HCEC 1CT (cell line): Measurements from ENCODE around the gene LGR4.

Experiments used
- DNase-seq: peaks from one replicate; pipeline ENCODE4 v3.0.0-alpha.2; 2017

LGR4 gene

DNA sequence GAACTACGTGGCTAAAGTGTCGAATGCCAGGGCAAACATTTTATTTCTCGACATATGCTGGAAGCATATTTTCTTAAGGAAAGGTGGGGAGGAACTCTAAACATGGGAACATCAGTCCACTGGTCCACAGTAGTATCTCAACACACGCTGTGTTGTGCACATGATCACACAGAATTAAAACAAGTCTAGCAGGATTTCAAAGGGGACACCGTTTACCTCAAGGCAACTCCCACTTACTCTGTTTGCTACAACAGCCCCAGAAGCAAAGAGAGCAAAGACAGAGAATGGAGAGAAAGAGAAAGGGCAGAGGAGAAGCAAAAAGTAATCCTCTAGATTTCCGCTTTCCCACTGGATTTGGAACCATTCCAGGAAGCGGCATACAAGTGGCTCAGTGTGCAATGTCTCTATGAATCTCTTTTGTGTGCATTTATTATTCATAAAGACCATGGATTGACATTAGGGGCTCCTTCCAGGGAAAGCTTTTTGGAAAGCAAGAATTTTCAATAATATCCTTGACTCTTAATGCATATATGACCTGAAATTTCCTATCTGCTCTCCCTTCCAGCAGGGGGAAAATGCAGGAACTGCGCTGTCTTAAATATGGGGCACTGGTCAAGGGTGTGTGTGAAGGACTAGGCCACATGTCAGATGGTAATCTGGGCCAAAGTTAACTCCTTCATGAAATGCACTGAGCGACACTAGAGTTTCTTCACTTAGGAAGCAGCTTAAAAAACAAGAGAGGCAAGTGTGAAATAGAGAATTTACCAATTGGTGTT, 74.8 kb downstream of the LGR4 start:
- DNase-seq, result no peak

- no peak for DNase-seq
These were observed 76.2 kb downstream of the LGR4 start for GRCh38 chr11:27396259-27396839.

- peak; percentile 39 for DNase-seq
These were observed 76.9 kb downstream of the LGR4 start for GRCh38 chr11:27395556-27396258.

GRCh38 chr11:27394781-27395228, 77.8 kb downstream of the LGR4 start:
- DNase-seq, result no peak

- peak; percentile 68 for DNase-seq
These were observed 80.1 kb downstream of the LGR4 start for GRCh38 chr11:27392278-27393114.

DNA sequence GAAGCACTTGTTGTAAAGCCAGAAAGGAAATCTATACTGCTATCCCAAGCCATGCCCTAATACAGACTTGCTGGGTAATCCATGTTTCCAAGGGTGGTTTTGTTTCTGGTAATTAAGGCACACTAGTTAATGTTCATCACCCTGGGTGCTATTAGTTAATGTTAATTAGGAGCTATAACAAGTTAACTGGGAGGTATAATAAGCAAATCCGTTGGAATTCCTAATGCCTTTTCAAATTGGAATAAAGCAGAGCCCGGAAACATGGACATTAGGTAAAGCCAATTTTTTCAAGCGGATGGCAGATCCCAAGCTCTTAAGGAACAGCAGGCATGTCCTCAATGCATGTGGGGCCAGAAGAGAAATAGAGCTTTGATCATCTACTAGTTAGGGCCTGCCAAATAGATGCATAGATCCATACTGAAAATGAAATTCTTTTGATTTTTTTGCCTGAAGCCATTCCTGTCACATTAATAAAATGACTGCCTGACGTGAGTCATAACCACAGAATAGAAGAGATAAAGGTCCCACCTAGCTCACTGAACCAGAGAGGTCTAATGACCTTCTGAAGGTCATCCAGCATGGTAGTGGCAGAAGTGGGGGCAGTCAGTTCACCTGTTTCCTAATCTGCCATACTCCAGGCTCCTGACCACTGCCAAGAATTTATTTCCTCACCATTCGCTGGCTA, 81.1 kb downstream of the LGR4 start:
- DNase-seq, result no peak

DNA sequence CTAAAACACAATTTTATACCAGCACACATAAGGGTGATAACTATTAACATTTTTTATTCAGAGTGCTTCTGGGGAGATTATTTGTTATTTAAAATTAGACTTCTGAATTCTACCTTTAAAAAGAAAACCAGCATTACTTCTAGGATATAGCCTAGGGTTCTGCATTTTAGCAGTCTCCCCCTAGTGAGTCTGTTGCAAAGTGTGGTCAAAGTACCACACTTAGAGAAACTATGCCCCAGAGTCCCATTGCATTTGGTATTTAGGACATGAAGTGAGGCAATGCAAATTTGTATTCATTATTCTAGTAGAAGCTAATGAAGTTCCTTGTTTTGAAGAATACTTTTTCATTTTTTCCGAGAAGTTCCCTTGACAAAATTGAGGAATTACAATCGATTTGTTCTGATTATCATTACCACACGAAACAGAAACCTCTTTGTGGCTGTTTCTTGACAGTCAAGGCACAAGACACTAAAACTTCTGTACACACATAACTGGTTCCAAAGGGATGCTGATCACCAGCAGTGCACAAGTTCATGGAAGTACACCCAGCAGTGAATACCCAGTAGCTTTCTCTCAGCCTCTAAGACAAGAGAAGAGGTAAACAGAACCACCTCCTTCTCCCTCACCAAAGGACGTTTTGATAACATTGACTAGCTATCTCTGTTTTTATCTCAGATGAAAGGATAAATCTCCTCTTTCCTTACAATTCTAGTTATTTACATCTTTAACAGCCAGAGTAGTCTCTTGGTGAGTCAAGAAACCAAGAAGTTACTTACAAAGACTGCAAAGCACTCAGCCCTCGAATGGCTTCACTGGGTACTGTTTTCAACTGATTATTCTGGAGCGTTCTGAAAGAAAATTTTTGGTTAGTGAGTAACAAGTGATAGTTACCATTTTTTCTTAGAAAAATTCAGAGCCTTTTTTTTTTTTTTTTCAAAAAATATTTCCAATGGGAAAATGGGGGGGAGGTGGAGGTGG, 82.0 kb downstream of the LGR4 start:
- peak; percentile 11 for DNase-seq

- DNase-seq, result no peak
These were observed 83.7 kb downstream of the LGR4 start for GRCh38 chr11:27388869-27389268.

GRCh38 chr11:27388001-27388400, 84.6 kb downstream of the LGR4 start:
- DNase-seq, result no peak

GRCh38 chr11:27387362-27387761, 85.2 kb downstream of the LGR4 start:
- DNase-seq, result no peak

- no peak for DNase-seq
These were observed 86.3 kb downstream of the LGR4 start for GRCh38 chr11:27386181-27386845.

DNA sequence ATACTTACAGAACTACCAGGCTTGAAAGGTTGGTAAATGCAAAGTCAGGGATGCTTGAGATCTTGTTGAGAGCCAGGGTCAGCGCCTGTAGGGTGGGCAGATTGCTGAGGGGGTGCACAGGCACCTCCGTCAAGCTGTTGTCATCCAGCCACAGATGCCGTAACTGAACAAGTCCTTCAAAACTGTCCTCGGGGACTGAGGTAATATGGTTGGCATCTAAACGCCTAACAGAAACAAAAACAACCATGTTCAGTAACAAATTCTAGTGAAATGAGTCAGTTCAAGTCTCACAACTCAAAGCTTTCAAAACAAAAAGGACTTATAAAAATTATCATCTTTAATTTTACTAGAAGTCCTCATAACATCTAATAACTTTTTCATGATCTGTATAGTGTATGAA, 87.3 kb downstream of the LGR4 start:
- DNase-seq, result peak; percentile 74

DNA sequence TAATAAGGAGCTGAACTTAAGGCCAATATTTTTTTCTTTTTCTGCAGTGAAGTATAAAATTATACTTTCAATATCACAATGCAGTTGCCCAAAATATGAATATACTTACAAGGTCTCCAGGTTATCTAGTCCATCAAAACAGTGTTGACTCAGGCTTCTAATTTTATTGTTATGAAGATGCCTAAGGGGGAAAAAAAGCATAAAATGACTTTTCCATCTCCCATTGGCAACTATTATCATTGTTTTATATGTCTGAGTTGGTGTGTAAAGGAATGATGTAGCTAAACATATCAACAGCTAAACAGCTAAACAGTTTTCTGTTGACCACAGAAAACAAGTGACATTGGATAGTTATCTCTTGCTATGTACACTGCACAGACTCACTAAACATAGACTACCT, 88.4 kb downstream of the LGR4 start:
- no peak for DNase-seq

DNA sequence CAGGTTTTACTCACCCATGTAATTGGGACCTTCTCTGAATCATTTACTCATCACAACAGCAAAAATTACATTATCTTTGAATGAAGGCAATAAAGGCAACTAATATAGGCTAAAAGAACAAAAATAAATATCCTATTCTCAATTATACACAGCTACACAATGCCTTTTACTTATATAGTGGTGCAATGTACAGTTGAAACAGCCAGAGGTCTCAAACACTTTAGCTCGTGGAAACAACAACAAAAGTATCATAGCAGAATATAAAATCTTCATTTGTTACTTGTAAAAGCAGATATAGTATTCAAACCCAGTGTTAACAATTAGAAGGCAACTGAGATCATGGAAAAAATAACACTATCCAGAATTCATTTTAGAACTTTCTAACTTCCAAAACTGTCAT, 88.9 kb downstream of the LGR4 start:
- DNase-seq, result no peak

DNA sequence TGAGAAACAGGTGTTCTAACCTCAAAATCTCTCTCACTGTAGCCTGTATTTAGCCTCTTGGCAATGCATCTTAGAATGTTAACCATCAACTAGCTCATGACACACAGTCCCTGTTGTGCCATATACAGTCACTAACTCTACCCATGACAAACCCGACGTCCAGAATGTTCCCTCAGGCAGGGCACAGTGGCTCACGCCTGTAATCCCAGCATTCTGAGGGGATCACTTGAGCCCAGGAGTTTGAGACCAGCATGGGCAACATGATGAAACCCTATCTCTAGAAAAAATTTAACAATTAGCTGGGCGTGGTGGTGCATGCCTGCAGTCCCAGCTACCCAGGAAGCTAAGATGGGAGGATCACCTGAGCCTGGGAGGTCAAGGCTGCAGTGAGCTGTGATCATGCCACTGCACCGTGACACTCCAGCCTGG, 91.3 kb downstream of the LGR4 start:
- no peak for DNase-seq

- no peak for DNase-seq
These were observed 91.8 kb downstream of the LGR4 start for GRCh38 chr11:27380771-27381170.

- no peak for DNase-seq
These were observed 93.1 kb downstream of the LGR4 start for GRCh38 chr11:27379449-27379848.

DNA sequence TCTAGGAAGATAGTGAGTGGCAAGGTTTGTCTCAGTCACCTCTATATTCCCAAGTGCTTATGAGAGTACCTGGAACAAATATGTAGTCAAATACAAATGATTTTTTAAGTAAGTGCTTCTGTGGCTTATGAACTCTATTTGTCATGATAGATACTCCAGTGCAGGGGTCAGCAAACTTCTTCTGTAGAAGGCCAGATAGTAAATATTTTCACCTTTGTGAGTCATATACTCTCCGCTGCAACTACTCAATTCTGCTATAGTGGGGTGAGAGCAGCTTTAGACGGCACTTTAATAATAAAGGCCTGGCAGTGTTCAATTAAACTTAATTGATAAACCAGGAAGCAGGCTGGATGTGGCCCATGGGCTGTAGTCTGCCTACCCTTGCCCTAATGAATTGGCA, 97.2 kb downstream of the LGR4 start:
- DNase-seq, result no peak

DNA sequence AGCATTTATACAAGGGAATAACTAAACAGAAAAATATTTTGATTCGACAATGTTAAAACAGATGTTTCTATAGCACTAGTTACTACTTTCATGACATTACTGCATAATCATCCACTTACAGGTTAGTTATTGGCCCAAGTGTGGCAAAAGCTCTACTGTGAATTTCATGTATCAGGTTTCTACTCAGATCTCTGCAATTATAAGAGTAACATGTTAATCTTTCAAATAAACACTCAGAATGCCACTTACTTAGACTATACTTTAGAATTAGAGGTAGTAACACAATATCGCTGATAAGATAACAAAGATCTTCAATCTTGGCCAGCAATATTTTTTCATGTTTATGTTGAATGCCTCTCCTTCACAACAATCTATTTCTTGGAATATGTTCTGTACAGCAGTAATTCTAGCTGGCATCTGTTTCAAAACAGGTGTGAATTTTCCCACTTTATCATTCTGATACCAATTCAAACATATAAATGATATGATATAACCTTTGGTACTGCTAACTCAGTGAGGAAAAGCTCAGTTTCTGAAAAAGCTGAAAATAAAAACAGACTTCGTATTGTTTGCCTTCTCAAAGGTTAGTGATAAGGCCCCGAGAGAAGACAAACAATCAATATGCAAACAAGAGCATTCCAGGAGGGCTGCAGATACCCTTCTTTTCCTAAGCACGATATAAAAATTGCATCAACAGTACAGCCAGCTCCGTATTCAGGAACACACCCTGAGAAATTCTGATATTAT, 98.6 kb downstream of the LGR4 start:
- no peak for DNase-seq

DNA sequence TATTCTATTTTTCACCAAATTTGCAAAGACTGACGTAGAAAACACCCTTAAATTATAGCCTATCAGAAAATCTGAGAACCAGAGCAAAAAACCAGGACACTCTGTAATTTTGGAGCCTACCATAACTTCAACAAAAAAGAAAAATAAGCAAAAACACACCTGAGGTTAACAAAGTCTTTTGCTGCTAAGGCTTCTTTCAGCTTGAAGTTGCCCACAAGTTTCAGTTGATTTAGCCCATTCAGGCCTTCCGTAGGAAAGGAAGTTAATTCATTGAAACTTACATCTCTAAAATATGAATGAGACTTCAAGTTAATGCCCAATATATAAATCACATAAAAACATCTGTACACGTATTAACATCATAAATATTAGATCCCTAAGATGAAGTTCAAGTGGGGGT, 99.2 kb downstream of the LGR4 start:
- no peak for DNase-seq
